Activated naive CD8-positive, alpha-beta T cell (primary cell): ENCODE data around the gene ADGRE3.

Source experiments
- H3K27ac Mint-ChIP-seq: one replicate; pipeline ENCODE4 v1.8.0; 2021; ENCODE audit warnings: mixed read lengths
- H3K27me3 Mint-ChIP-seq: one replicate; pipeline ENCODE4 v1.8.0; 2021; ENCODE audit warnings: mixed read lengths
- H3K36me3 Mint-ChIP-seq: one replicate; pipeline ENCODE4 v1.8.0; 2021; ENCODE audit warnings: mixed read lengths
- H3K4me1 Mint-ChIP-seq: one replicate; pipeline ENCODE4 v1.8.0; 2021; ENCODE audit warnings: low read depth, mixed read lengths
- H3K4me3 Mint-ChIP-seq: one replicate; pipeline ENCODE4 v1.8.0; 2021; ENCODE audit warnings: mild to moderate bottlenecking, mixed read lengths
- H3K9me3 Mint-ChIP-seq: one replicate; pipeline ENCODE4 v1.8.0; 2021; ENCODE audit warnings: low read depth, mixed read lengths

The ADGRE3 gene, protein sequence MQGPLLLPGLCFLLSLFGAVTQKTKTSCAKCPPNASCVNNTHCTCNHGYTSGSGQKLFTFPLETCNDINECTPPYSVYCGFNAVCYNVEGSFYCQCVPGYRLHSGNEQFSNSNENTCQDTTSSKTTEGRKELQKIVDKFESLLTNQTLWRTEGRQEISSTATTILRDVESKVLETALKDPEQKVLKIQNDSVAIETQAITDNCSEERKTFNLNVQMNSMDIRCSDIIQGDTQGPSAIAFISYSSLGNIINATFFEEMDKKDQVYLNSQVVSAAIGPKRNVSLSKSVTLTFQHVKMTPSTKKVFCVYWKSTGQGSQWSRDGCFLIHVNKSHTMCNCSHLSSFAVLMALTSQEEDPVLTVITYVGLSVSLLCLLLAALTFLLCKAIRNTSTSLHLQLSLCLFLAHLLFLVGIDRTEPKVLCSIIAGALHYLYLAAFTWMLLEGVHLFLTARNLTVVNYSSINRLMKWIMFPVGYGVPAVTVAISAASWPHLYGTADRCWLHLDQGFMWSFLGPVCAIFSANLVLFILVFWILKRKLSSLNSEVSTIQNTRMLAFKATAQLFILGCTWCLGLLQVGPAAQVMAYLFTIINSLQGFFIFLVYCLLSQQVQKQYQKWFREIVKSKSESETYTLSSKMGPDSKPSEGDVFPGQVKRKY

DNA sequence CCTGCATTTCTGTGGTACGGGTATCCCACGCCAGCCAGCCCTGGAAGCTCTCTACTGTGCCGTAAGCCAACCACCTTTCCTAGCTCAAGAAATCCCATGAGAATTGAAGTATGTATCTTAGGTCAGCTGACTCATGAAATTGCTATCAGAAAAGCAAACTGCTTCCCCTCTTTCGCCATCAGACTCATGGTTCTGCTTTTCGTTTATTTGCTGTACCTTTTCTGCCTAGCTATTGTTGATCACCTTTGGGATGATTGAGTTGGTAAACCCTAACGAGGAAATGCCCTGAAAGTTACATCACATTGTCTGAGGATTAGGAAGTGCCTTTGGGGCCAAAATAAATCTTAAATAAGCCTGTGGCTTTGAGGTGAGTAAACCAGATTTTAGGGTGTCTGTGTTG lies at the start of gene ADGRE3:
ADGRE3 (minus strand) TSS at position 81 of the 400 bp plus-strand sequence; CDS start at position 7, 74 bp downstream.
- Mint-ChIP-seq H3K27ac (no peak within 1 kb of the TSS), H3K4me1 (no peaks in the 10 kb centered on the region), H3K27me3 (peaks cover 16% of the 10 kb centered on the region), H3K36me3 (peaks cover 3% of the 10 kb centered on the region), H3K9me3 (peaks cover 3% of the 10 kb centered on the region), H3K4me3 (no peak within 1 kb of the TSS)

DNA sequence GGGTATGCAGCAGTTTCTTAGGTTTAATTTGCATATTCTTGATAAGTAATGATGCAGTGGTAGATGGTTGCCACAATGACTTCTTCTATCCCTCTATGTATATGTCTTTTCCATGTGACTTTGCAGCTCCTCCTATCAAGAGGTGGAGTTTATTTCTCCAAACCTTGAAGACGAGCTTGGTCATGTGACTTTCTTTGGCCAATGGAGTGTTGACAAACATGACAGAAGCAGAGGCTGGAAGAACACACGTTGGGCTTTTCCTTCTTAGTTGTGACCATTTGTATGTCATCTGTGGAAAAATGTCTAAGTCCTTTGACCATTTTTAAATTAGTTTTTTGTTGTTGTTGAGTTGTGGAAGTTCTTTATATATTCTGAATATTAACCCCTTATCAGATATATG lies 47.5 kb upstream of the ADGRE3 start:
- H3K27me3 Mint-ChIP-seq, result no peaks in the 10 kb centered on the region
- peaks cover 63% of the 10 kb centered on the region for H3K36me3 Mint-ChIP-seq
- H3K9me3 Mint-ChIP-seq, result peaks cover 39% of the 10 kb centered on the region

DNA sequence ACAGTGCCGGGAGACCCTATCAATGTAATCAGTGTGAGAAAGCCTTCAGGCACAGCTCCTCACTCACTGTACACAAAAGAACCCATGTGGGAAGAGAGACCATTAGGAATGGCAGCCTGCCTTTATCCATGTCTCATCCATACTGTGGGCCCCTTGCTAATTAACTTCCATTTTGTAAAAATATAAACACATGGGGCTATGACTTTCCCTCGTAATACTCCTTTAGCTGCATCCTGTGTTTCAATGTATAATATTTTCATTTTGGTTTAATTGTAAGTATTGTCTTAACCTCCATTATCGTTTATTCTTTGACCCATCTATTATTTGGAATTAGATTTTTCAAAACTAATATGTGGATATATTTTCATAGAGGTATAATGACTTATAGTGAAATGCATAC lies 44.5 kb upstream of the ADGRE3 start:
- no peaks in the 10 kb centered on the region for H3K27me3 Mint-ChIP-seq
- H3K4me1 Mint-ChIP-seq, result no peaks in the 10 kb centered on the region
- peaks cover 79% of the 10 kb centered on the region for H3K36me3 Mint-ChIP-seq
- H3K4me3 Mint-ChIP-seq, result no peak overlapping the region
- H3K27ac Mint-ChIP-seq, result no peak overlapping the region
- peaks cover 31% of the 10 kb centered on the region for H3K9me3 Mint-ChIP-seq

More for the DNA sequence above, 47.5 kb upstream of the ADGRE3 start:
- Mint-ChIP-seq H3K4me3 (no peak overlapping the region), H3K4me1 (no peaks in the 10 kb centered on the region), H3K27ac (no peak overlapping the region)

DNA sequence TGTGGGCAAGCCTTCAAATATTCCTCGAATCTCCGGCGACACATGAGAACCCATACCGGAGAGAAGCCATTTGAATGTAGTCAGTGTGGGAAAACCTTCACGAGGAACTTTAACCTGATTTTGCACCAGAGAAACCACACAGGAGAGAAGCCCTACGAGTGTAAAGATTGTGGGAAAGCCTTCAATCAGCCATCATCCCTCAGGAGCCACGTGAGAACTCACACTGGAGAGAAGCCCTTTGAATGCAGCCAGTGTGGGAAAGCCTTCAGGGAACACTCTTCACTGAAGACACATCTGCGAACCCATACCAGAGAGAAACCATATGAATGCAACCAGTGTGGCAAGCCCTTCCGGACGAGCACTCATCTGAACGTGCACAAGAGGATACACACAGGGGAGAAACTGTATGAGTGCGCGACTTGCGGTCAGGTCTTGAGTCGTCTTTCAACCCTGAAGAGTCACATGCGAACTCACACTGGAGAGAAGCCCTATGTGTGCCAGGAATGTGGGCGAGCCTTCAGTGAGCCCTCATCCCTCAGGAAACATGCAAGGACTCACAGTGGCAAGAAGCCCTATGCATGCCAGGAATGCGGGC lies 44.0 kb upstream of the ADGRE3 start:
- Mint-ChIP-seq H3K4me1 (no peaks in the 10 kb centered on the region), H3K27ac (no peak overlapping the region), H3K4me3 (no peak overlapping the region), H3K36me3 (peaks cover 84% of the 10 kb centered on the region), H3K9me3 (peaks cover 31% of the 10 kb centered on the region), H3K27me3 (no peaks in the 10 kb centered on the region)

DNA sequence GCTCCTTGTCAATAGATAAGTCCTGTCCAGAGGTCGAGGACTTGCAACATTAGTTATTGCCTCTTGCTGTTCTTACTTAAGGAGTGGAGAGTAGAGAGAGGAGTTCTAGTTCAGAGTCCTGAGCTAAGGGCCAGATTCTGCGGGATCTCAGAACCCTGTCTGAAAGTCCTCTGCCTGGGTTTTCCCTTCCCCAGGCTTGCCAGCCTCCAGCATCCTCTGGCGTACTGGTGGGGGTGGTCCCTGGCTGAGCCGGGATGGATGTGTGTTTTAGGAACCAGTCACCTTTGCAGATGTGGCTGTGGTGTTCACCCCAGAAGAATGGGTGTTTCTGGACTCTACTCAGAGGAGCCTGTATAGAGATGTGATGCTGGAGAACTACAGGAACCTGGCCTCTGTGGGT lies 41.2 kb upstream of the ADGRE3 start:
- peaks cover 25% of the 10 kb centered on the region for H3K9me3 Mint-ChIP-seq
- no peak overlapping the region for H3K4me3 Mint-ChIP-seq
- H3K4me1 Mint-ChIP-seq, result no peaks in the 10 kb centered on the region

DNA sequence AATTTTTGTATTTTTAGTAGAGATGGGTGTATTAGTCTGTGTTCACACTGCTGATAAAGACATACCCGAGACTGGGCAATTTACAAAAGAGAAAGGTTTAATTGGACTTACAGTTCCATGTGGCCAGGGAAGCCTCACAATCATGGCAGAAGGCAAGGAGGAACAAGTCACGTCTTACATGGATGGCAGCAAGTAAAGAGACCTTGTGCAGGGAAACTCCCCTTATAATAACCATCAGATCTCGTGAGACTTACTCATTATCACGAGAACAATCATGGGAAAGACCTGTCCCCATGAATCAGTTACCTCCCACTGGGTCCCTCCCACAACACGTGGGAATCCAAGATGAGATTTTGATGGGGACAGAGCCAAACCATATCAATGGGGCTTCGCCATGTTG lies 29.8 kb upstream of the ADGRE3 start:
- H3K4me1 Mint-ChIP-seq, result no peaks in the 10 kb centered on the region
- no peak overlapping the region for H3K27ac Mint-ChIP-seq
- peaks cover 40% of the 10 kb centered on the region for H3K36me3 Mint-ChIP-seq
- no peaks in the 10 kb centered on the region for H3K27me3 Mint-ChIP-seq
- H3K4me3 Mint-ChIP-seq, result no peak overlapping the region
- H3K9me3 Mint-ChIP-seq, result no peaks in the 10 kb centered on the region

More for the DNA sequence above, 41.2 kb upstream of the ADGRE3 start:
- no peak overlapping the region for H3K27ac Mint-ChIP-seq
- H3K27me3 Mint-ChIP-seq, result no peaks in the 10 kb centered on the region
- H3K36me3 Mint-ChIP-seq, result peaks cover 84% of the 10 kb centered on the region

DNA sequence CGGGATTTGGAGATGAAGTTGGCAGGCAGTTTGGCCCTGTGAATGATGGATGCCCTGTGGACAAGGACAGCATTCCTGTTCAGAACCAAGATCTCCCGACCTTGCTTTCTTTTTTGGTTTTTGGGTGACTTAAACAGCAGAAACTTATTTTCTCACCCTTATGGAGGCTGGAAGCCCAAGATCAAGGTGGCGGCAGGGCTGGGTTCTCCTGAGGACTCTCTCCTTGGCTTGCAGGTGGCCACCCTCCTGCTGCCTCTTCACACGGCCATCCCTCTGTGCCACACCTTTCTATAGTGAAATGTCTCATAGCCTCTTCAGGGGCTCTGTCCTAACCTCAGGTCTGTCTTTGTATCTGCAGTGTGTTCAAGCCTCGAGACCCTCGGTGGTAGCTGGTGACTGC lies 29.2 kb upstream of the ADGRE3 start:
- peaks cover 34% of the 10 kb centered on the region for H3K36me3 Mint-ChIP-seq
- H3K27me3 Mint-ChIP-seq, result no peaks in the 10 kb centered on the region
- no peaks in the 10 kb centered on the region for H3K4me1 Mint-ChIP-seq
- H3K4me3 Mint-ChIP-seq, result no peak overlapping the region
- H3K27ac Mint-ChIP-seq, result no peak overlapping the region
- H3K9me3 Mint-ChIP-seq, result no peaks in the 10 kb centered on the region

DNA sequence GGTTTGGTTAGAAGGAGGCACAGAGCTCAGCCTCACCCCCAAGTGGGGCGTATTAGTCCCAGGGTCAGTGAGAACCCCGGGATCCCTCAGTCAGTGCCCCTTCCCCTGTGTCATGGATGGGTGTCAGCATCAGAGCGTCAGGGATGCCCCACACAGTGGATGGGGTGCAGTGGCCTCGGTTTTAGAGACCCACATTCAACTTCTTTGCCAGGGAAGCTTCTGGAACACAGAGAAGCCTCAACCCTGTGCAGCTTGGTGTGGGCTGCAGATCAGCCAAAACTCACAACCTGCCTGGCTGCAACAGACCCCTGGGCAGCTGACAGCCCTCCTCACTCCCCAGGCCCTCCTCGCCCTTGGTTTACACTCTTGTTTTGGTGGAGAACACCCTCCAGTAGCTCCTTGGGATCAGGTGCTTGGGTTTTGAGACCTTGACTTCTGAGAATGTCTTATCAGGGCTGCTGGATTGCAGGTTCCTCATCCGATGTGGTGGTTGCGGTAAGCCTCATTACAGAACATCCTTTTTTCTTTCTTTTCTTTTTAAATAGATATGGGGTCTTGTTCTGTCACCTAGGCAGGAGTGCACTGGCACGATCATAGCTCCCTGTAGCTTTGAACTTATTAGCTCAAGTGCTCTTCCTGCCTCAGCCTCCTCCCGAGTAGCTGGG lies 26.2 kb upstream of the ADGRE3 start:
- no peaks in the 10 kb centered on the region for H3K27me3 Mint-ChIP-seq
- peaks cover 26% of the 10 kb centered on the region for H3K36me3 Mint-ChIP-seq
- no peaks in the 10 kb centered on the region for H3K9me3 Mint-ChIP-seq
- H3K4me1 Mint-ChIP-seq, result no peaks in the 10 kb centered on the region
- H3K4me3 Mint-ChIP-seq, result no peak overlapping the region
- no peak overlapping the region for H3K27ac Mint-ChIP-seq

DNA sequence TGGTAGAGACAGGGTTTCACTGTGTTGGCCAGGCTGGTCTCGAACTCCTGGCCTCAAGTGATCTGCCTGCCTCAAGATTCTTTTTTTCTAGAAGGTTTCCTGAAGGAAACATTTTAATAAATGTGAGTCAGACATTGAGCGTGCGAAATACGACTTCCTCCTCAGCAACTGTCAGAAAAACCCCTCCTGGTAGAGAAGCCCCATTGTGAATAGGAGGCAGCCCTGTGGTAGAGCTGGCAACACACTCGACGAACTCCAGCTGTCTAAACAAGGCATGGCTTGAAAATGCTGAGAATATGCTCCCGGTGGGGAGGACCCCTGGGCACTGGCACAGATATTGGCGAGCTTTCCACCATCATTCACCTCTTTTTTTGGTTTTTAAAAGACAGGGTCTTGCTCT lies 25.0 kb upstream of the ADGRE3 start:
- H3K27ac Mint-ChIP-seq, result no peak overlapping the region
- no peaks in the 10 kb centered on the region for H3K27me3 Mint-ChIP-seq
- H3K9me3 Mint-ChIP-seq, result no peaks in the 10 kb centered on the region
- H3K4me3 Mint-ChIP-seq, result no peak overlapping the region
- H3K4me1 Mint-ChIP-seq, result no peaks in the 10 kb centered on the region
- H3K36me3 Mint-ChIP-seq, result peaks cover 24% of the 10 kb centered on the region

DNA sequence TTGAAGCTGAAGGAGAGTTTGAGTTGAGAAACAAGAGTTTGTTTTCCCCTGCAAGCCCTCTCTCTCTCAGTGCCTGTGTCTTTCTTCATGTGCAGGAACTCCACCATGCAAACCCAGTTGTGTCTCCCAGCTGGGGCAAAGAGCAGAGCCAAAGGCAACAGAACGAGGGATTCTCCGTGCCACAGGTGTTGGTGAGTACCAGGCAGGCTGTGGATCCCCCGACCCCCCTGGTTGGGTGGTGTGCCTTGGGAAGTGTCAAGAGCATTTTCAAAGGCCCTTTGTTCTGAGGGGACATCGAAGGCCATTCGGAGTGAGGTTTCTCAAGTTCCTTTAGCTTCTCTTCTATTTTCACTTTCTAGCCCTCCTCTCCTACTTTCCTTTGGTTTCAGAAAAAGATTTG lies 20.8 kb upstream of the ADGRE3 start:
- no peaks in the 10 kb centered on the region for H3K9me3 Mint-ChIP-seq
- no peaks in the 10 kb centered on the region for H3K27me3 Mint-ChIP-seq
- no peak overlapping the region for H3K4me3 Mint-ChIP-seq
- peaks cover 12% of the 10 kb centered on the region for H3K4me1 Mint-ChIP-seq
- peaks cover 13% of the 10 kb centered on the region for H3K36me3 Mint-ChIP-seq
- no peak overlapping the region for H3K27ac Mint-ChIP-seq

DNA sequence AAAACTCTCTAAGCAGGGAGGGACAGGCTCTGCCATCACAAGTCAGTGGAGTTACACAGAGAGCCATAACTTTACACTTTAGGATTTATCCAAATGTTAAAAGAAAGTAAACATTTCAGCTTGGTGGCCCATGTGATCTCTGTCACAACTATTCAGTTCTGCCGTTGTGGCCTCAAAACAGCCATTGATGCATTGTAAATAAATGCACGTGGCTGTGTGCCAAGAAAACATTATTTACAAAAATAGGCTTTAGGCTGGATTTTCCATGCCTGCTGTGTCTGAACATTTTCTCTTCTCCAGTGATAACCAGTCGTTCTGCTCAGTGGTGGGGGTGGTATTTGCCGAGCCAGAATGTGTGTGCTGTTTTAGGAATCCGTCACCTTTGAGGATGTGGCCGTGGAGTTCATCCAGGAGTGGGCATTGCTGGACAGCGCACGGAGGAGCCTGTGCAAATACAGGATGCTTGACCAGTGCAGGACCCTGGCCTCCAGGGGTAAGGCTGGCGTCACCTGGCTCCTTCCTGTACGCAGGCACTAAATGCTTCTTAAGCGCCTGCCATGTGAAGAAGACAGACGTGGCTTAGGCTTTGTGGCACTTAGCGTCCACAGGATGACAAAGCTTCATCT lies 20.1 kb upstream of the ADGRE3 start:
- no peaks in the 10 kb centered on the region for H3K27me3 Mint-ChIP-seq
- peaks cover 13% of the 10 kb centered on the region for H3K36me3 Mint-ChIP-seq
- H3K4me3 Mint-ChIP-seq, result no peak overlapping the region
- H3K27ac Mint-ChIP-seq, result no peak overlapping the region
- peaks cover 13% of the 10 kb centered on the region for H3K4me1 Mint-ChIP-seq
- H3K9me3 Mint-ChIP-seq, result no peaks in the 10 kb centered on the region

DNA sequence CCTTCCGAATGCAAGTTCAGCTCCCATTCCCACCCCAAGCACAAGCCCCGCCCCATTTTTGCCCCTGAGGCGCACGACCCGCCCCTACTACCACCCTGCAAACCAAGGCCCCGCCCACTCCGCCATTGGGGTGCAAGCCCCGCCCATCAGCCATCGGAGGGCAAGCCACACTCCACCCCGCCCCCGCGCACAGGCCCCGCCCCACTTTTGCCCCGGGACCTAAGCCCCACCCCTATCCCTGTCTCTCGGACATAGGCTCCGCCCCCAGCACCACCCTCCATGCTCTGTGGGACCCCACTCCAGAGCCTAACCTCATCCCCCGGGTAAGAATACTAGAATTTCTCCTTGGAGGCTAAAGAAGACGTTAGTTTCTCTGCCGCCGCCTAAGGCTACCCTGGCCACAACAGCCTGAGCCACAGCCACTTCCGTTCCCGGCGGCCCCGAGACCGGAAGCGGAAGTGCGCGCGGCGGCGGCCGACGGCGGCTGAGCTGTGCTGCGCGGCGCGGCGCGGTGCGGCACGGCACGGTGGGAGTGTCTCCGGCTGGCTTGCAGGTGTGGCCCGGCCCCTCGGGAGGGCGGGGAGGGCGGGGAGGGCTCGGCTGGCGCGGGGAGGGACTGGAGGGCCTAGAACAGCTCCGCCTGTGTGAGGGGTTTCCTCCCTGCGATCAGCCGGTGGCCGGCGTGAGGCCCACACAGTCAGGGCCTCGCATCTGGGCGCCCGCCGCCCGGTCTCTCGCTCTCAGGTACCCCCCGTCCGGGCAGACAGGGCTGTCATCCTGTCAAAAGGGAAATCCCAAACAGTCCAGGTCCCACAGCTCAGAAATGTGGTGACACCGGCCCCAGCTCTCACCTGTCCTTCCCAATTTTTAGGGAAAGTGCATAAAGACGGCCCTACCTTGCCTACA lies 15.2 kb upstream of the ADGRE3 start, which contains the start of gene ZNF333:
ZNF333 (plus strand) TSS at position 451 of the 906 bp plus-strand sequence. CDS start 3,444 bp downstream, outside the sequence.
- peak within 1 kb of the TSS; percentile 98 for H3K27ac Mint-ChIP-seq
- peaks cover 3% of the 10 kb centered on the region for H3K36me3 Mint-ChIP-seq
- no peaks in the 10 kb centered on the region for H3K9me3 Mint-ChIP-seq
- H3K4me3 Mint-ChIP-seq, result peak within 1 kb of the TSS; percentile 94
- no peaks in the 10 kb centered on the region for H3K27me3 Mint-ChIP-seq
- H3K4me1 Mint-ChIP-seq, result peaks cover 19% of the 10 kb centered on the region

DNA sequence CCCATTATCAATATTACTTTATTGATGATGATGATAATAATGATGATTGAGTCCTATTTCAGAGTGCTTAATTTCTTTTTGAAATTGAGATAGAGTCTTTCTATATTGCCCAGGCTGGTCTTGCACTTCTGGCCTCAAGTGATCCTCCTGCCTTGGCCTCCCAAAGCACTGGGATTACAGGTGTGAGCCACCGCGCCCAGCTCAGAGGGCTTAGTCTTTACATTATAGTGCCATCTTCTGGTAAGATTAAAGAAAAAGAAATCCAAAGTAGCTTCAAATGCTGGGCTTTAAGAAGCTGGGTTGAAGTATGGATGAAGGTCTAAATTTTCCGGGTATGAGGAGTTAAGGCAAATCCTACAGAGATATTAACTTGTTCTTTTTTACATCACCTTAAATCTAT lies 11.8 kb upstream of the ADGRE3 start:
- Mint-ChIP-seq H3K36me3 (no peaks in the 10 kb centered on the region), H3K27ac (no peak overlapping the region), H3K4me3 (no peak overlapping the region), H3K4me1 (peaks cover 14% of the 10 kb centered on the region), H3K9me3 (no peaks in the 10 kb centered on the region), H3K27me3 (no peaks in the 10 kb centered on the region)

DNA sequence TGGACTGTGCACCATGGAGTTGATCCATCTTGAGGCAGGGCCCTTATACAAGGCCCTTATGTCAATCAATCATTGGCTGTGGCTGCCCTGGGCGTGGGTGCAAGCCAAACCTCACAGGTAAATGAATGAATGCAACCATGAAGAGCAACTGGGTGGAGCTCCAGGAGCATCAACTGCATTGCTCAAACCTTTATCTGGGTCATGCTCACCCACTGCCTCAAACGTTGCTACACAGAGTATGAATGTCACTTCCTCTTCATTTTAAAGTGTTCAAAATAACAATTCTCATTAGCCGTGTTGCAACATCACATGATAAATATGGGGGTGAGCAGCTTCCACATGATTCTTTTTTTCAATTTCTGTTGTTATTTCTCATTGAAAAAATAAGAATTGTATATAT lies 8.8 kb upstream of the ADGRE3 start:
- H3K36me3 Mint-ChIP-seq, result no peaks in the 10 kb centered on the region
- no peak overlapping the region for H3K27ac Mint-ChIP-seq
- H3K4me3 Mint-ChIP-seq, result no peak overlapping the region
- H3K27me3 Mint-ChIP-seq, result no peaks in the 10 kb centered on the region
- no peaks in the 10 kb centered on the region for H3K9me3 Mint-ChIP-seq
- H3K4me1 Mint-ChIP-seq, result no peaks in the 10 kb centered on the region
